Measurements from ENCODE around the gene AMDHD1. TPM values are rescaled to one million over a fixed set of nuclear protein-coding genes. Genes with fewer than 3 reads are reported as not detected.

AMDHD1 gene
- total and polyA plus RNA-seq, 3 donors from 2014 or later: 0.67 to 4.0 (median 2.0) TPM

DNA sequence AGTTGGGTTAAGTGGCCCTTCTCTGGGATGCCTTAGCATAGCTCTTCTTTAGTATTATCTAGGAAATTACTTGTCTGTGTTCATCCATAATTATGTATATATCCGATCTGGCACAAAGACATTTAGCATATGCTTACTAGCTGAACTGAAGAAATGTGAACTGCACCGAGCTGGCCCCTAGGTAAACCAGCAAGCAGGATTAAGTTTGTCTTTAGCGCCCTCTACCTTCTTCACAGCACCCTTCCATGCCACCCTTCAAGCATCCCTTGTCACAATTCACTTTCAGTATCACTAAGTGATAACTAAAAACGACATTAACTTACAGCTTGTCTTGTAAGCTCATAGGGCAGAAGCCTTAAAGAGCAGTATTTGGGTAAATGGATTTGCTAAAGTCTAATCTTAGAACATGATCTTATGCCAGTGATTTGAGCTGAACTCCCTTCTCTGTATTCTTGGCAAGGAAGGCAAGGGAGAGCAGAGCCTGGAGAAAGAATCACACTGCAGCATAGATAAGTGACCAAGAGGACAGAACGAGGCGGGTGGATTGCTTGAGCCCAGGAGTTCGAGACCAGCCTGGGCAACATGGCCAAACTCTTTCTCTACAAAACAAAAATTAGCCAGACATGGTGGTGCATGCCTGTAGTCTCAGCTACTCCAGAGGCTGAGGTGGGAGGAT, 55.6 kb downstream of the AMDHD1 start:
- peak; percentile 52 for DNase-seq
- no peaks in the 10 kb centered on the region for H3K9me3 ChIP-seq
- intact Hi-C loops (cut with DNase I; ENCODE audit: low total_unique reads): no loop called here
- 31 to 40% methylated on average over 7 of the region's 7 CpGs for WGBS, 2 donors
- H3K4me1 ChIP-seq: no peaks in the 10 kb centered on the region
- TF ChIP-seq, protein P1, sequence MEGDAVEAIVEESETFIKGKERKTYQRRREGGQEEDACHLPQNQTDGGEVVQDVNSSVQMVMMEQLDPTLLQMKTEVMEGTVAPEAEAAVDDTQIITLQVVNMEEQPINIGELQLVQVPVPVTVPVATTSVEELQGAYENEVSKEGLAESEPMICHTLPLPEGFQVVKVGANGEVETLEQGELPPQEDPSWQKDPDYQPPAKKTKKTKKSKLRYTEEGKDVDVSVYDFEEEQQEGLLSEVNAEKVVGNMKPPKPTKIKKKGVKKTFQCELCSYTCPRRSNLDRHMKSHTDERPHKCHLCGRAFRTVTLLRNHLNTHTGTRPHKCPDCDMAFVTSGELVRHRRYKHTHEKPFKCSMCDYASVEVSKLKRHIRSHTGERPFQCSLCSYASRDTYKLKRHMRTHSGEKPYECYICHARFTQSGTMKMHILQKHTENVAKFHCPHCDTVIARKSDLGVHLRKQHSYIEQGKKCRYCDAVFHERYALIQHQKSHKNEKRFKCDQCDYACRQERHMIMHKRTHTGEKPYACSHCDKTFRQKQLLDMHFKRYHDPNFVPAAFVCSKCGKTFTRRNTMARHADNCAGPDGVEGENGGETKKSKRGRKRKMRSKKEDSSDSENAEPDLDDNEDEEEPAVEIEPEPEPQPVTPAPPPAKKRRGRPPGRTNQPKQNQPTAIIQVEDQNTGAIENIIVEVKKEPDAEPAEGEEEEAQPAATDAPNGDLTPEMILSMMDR (IDR thresholded peaks at IDR 0.05): peak in 2 of 3 experiments; percentile 42 to 51
- no peak for TF ChIP-seq POLR2A (IDR thresholded peaks at IDR 0.05)
- H3K27ac ChIP-seq: no peak overlapping the region
- no peaks in the 10 kb centered on the region for H3K27me3 ChIP-seq
- H3K4me3 ChIP-seq: no peak overlapping the region
- no peaks in the 10 kb centered on the region for H3K36me3 ChIP-seq (ENCODE audit: low read depth, missing control alignments)

DNA sequence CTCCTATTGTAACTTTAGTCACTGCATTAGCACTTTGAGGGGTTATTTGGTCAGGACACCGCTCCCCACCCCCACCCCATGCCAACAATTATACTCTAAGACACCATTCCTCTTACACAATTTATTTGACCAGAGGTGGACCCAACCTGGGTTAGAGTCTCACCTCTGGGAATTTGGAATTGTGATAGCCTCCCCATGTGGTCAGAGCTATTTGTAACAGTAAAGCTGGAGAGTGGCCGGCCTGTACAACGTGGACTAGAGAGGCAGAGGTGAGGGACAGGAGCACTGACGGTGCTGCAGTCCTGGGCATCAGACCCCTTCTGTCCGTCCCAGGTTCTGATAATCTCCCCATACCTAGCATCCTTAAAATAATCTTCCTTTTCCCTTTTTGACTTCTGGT, 56.4 kb downstream of the AMDHD1 start:
- no peak for DNase-seq
- Histone ChIP-seq H3K27me3 (no peaks in the 10 kb centered on the region), H3K36me3 (ENCODE audit: low read depth, missing control alignments) (no peaks in the 10 kb centered on the region), H3K27ac (no peak overlapping the region), H3K4me1 (no peaks in the 10 kb centered on the region), H3K4me3 (no peak overlapping the region), H3K9me3 (no peaks in the 10 kb centered on the region)
- intact Hi-C loops (cut with DNase I; ENCODE audit: low total_unique reads): no loop called here
- WGBS, 2 donors: 87 to 92% methylated on average over 5 of the region's 5 CpGs
- TF ChIP-seq POLR2A (IDR thresholded peaks at IDR 0.05): no peak
- TF ChIP-seq, protein P1 (IDR thresholded peaks at IDR 0.05): no peak

DNA sequence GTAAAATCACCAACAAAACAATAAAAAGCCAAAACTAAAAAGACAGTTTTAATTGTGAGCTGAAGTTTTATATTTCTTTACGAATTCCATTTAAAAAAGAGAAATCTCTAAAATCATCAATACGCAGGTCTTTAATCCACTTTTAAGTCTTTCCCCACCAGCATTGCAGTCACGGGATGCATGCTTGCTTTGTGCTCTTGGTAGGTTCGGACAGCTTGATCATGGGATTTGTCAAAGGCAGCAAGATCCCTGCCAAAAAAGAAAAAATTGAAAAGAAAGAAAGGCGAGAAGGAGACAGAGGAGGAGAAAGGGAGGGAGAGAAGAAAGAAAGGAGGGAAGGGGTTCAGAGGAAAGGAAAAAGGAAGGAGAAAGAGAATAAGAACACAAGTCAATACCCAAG, 57.7 kb downstream of the AMDHD1 start:
- Histone ChIP-seq H3K36me3 (ENCODE audit: low read depth, missing control alignments) (no peaks in the 10 kb centered on the region), H3K4me3 (no peak overlapping the region), H3K27me3 (no peaks in the 10 kb centered on the region), H3K4me1 (no peaks in the 10 kb centered on the region), H3K27ac (no peak overlapping the region), H3K9me3 (no peaks in the 10 kb centered on the region)
- intact Hi-C loops (cut with DNase I; ENCODE audit: low total_unique reads): no loop called here
- TF ChIP-seq POLR2A (IDR thresholded peaks at IDR 0.05): no peak
- TF ChIP-seq, protein P1 (IDR thresholded peaks at IDR 0.05): no peak
- WGBS, 2 donors: 86 to 92% methylated on average over 5 of the region's 5 CpGs
- DNase-seq: no peak

DNA sequence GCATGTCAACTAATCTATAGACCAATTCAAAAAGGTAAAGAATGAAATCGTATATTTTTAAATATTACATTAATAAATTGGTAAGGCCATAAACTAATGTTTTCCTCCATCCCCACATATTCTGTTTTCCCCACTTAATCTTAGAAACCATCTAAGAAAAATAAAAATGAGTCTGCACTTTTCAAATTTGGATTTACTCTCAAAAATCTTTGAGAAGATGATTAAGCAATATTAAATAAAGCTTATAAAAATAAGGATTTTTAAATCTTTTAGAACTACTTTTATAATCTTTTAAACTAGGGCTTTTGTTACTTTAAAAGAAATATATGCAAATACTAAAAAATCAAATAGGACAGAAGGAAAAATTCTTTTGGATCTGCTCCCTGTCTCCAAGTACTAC, 63.6 kb downstream of the AMDHD1 start:
- intact Hi-C loops (cut with DNase I; ENCODE audit: low total_unique reads): no loop called here
- no peaks in the 10 kb centered on the region for H3K27me3 ChIP-seq
- TF ChIP-seq, protein P1 (IDR thresholded peaks at IDR 0.05): no peak
- TF ChIP-seq POLR2A (IDR thresholded peaks at IDR 0.05): no peak
- no peaks in the 10 kb centered on the region for H3K4me1 ChIP-seq
- DNase-seq: no peak
- no peaks in the 10 kb centered on the region for H3K9me3 ChIP-seq
- H3K27ac ChIP-seq: no peak overlapping the region
- WGBS, 2 donors: 83 to 96% methylated on average over 1 of the region's 1 CpG
- H3K36me3 ChIP-seq (ENCODE audit: low read depth, missing control alignments): peaks cover 4% of the 10 kb centered on the region
- H3K4me3 ChIP-seq: no peak overlapping the region

DNA sequence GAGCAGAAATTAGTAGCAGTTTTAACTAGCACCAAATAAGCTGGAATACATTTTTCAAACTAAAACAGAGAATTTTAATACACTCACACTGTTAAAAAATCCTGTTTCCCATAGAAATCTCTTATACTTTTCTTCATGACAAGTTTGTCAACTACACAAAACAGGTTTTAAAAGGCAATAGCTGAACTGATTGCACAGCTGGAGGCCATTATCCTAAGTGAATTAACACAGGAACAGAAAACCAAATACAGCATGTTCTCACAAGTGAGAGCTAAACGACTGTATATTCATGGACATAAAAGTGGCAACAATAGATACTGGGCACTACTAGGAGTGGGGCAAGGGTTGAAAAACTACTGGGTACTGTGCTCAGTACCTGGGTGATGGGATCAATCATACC, 64.6 kb downstream of the AMDHD1 start:
- Histone ChIP-seq H3K27me3 (no peaks in the 10 kb centered on the region), H3K4me1 (no peaks in the 10 kb centered on the region), H3K27ac (no peak overlapping the region), H3K36me3 (ENCODE audit: low read depth, missing control alignments) (peaks cover 4% of the 10 kb centered on the region), H3K9me3 (no peaks in the 10 kb centered on the region), H3K4me3 (no peak overlapping the region)
- TF ChIP-seq POLR2A (IDR thresholded peaks at IDR 0.05): no peak
- TF ChIP-seq, protein P1 (IDR thresholded peaks at IDR 0.05): no peak
- intact Hi-C loops (cut with DNase I; ENCODE audit: low total_unique reads): no loop called here
- WGBS, 2 donors: 57 to 67% methylated on average over 1 of the region's 1 CpG
- DNase-seq: no peak

Measured in testis (tissue), 3 donors.